GM12872 (cell line): Measurements from ENCODE around the gene ST8SIA6.
A peak's percentile ranks its signal among the peaks of the same experiment; 100 is the strongest.

Source experiments
- CTCF ChIP-seq: IDR thresholded peaks from 3 replicates; pipeline ENCODE4 v1.5.1; 2011; ENCODE audit warnings: low read depth, mild to moderate bottlenecking, low read length, moderate library complexity; ENCODE audit not compliant: insufficient read depth

ST8SIA6 gene

GRCh38 chr10:17418249-17418648 lies 36.1 kb downstream of the ST8SIA6 start:
- TF ChIP-seq CTCF = no peak

- no peak for TF ChIP-seq CTCF
These were observed 37.8 kb downstream of the ST8SIA6 start for GRCh38 chr10:17416442-17417211.

- no peak for TF ChIP-seq CTCF
These were observed 39.2 kb downstream of the ST8SIA6 start for GRCh38 chr10:17415046-17415658.

GRCh38 chr10:17414484-17414883 lies 39.9 kb downstream of the ST8SIA6 start:
- no peak for TF ChIP-seq CTCF

- TF ChIP-seq CTCF = no peak
These were observed 40.5 kb downstream of the ST8SIA6 start for GRCh38 chr10:17413876-17414275.

GRCh38 chr10:17412323-17412722 lies 42.1 kb downstream of the ST8SIA6 start:
- peak; percentile 25; the same call in 1 of the 3 replicates for TF ChIP-seq CTCF

GRCh38 chr10:17410907-17411306 lies 43.5 kb downstream of the ST8SIA6 start:
- no peak for TF ChIP-seq CTCF
